HCT116 (cell line): Measurements from ENCODE around the gene CSK. TPM values are rescaled to one million over a fixed set of nuclear protein-coding genes. Genes with fewer than 3 reads are reported as not detected.

ENCODE experiments used
- ATAC-seq: fragments of 200-7000 bp; cut with Tn5 transposase; 2 replicates; pipeline ENCODE4 v1.9.1; 2020; ENCODE audit warnings: mild to moderate bottlenecking, moderate library complexity
- BruUV-seq: library from RNA; stranded (reverse); fragments of 400-500 nt; replicated peaks from 2 replicates; lab custom pipeline; 2021; lab: Mats Ljungman, UMichigan
- CTCF ChIA-PET: fragments of 300-600 bp; sonication (Branson Sonifier 250); formaldehyde crosslinking; loops from one replicate; lab custom pipeline; 2021; ENCODE audit warnings: antibody characterized with exemption; lab: Charles Lee
- POLR2A ChIA-PET: fragments of 300-600, 350-600 bp; sonication (Branson Sonifier 250); formaldehyde crosslinking; loops from one replicate; lab custom pipeline; 2021; ENCODE audit warnings: antibody characterized with exemption; lab: Charles Lee
- RAD21 ChIA-PET, 2 experiments: fragments of 300-600 bp; sonication (Branson Sonifier 250); formaldehyde crosslinking; loops; one replicate each; lab custom pipeline; 2023; ENCODE audit warnings: low total read pairs in 2 of 2; ENCODE audit not compliant: uncharacterized antibody in 2 of 2, unreplicated experiment in 2 of 2, low non-redundant PET in 1 of 2; lab: Charles Lee
- DNase-seq: peaks from one replicate; pipeline ENCODE4 v3.0.0-alpha.2; 2010; ENCODE audit warnings: low read depth, low spot score
- H2AFZ ChIP-seq: fragments of 200-600 bp; shearing (Covaris generic), sonication (generic); 2 replicates; pipeline ENCODE4 v1.6.1; 2017; ENCODE audit warnings: low read depth, mixed run types, mixed read lengths, antibody characterized with exemption, low read length; ENCODE audit not compliant: poor library complexity, severe bottlenecking
- H3K27ac ChIP-seq: 2 replicates; pipeline ENCODE4 v1.5.1; 2012; ENCODE audit warnings: low read depth, low read length
- H3K27me3 ChIP-seq: fragments of 200-600 bp; sonication (generic); 2 replicates; pipeline ENCODE4 v1.6.1; 2016; ENCODE audit warnings: mixed run types, low read length, mixed read lengths; ENCODE audit not compliant: insufficient read depth
- H3K36me3 ChIP-seq, 2 experiments: fragments of 200-500 bp in 1 of 2; fragments of 200-600 bp in 1 of 2; sonication (Bioruptor generic) in 1 of 2; sonication (generic) in 1 of 2; 2 replicates each; pipeline versions ENCODE4 v1.5.1 to v1.6.1; 2014 to 2016; ENCODE audit warnings: low read length in 2 of 2, inconsistent platforms in 1 of 2, mixed read lengths in 1 of 2, mixed run types in 1 of 2; ENCODE audit not compliant: insufficient read depth in 2 of 2, control insufficient read depth in 1 of 2
- H3K4me1 ChIP-seq, 2 experiments: fragments of 200-600 bp in 1 of 2; sonication (generic) in 1 of 2; 2 replicates each; pipeline versions ENCODE4 v1.5.1 to v1.6.1; 2012 to 2017; ENCODE audit warnings: low read length in 2 of 2, inconsistent platforms in 1 of 2, mild to moderate bottlenecking in 1 of 2, mixed read lengths in 1 of 2, mixed run types in 1 of 2, moderate library complexity in 1 of 2; ENCODE audit not compliant: insufficient read depth in 2 of 2, control insufficient read depth in 1 of 2
- H3K4me2 ChIP-seq: fragments of 200-600 bp; sonication (generic); 2 replicates; pipeline ENCODE4 v1.6.1; 2017; ENCODE audit warnings: mixed run types, low read length, mixed read lengths
- H3K4me3 ChIP-seq, 2 experiments: fragments of 200-600 bp in 1 of 2; sonication (generic) in 1 of 2; replicated peaks in 1 of 2; 2 replicates each; pipeline ENCODE4 v1.5.1; 2011 to 2016; ENCODE audit warnings: low read length in 2 of 2, control low read depth in 1 of 2, low read depth in 1 of 2, mild to moderate bottlenecking in 1 of 2, mixed read lengths in 1 of 2, mixed run types in 1 of 2
- H3K79me2 ChIP-seq: fragments of 200-600 bp; sonication (generic); 2 replicates; pipeline ENCODE4 v1.6.1; 2017; ENCODE audit warnings: mild to moderate bottlenecking, mixed run types, low read length, moderate library complexity, mixed read lengths; ENCODE audit not compliant: insufficient read depth
- H3K9ac ChIP-seq: fragments of 200-600 bp; sonication (generic); 2 replicates; pipeline ENCODE4 v1.6.1; 2016; ENCODE audit warnings: low read length, mixed read lengths
- H3K9me2 ChIP-seq: fragments of 200-600 bp; sonication (generic), shearing (Covaris generic); 2 replicates; pipeline ENCODE4 v1.6.1; 2017; ENCODE audit warnings: mixed run types, mild to moderate bottlenecking, moderate library complexity; ENCODE audit not compliant: insufficient read depth
- H3K9me3 ChIP-seq, 2 experiments: fragments of 200-500 bp in 1 of 2; fragments of 200-600 bp in 1 of 2; sonication (Bioruptor generic) in 1 of 2; sonication (generic) in 1 of 2; 2 replicates each; pipeline ENCODE4 v1.6.1; 2014 to 2017; ENCODE audit warnings: low read length in 2 of 2, mixed read lengths in 2 of 2, inconsistent platforms in 1 of 2, low read depth in 1 of 2, mild to moderate bottlenecking in 1 of 2, mixed run types in 1 of 2, moderate library complexity in 1 of 2; ENCODE audit not compliant: control insufficient read depth in 1 of 2, insufficient read depth in 1 of 2
- H4K20me1 ChIP-seq: fragments of 200-600 bp; sonication (generic), shearing (Covaris generic); 2 replicates; pipeline ENCODE4 v1.6.1; 2017; ENCODE audit warnings: mixed run types, mild to moderate bottlenecking, moderate library complexity; ENCODE audit not compliant: insufficient read depth
- ZBTB33 ChIP-seq: IDR thresholded peaks from 2 replicates; pipeline ENCODE4 v1.6.1; 2011; ENCODE audit warnings: mild to moderate bottlenecking, low read length, moderate library complexity; ENCODE audit not compliant: insufficient replicate concordance; ENCODE audit errors: extremely low read depth
- intact Hi-C: fragments of 100-400 bp; cut with micrococcal nuclease; formaldehyde crosslinking; loops from 2 replicates; pipeline ENCODE4 v1.10.0; 2022
- total RNA-seq: library from RNA; stranded (reverse); gene quantifications from one replicate; pipeline ENCODE4 v1.2.1, GENCODE V29; 2021; ENCODE audit not compliant: unreplicated experiment
- TF ChIP-seq, protein P1 (sequence below): IDR thresholded peaks from 2 replicates; pipeline ENCODE4 v1.6.1; 2012
- TF ChIP-seq, protein P2 (sequence below), 3 experiments: fragments of 200-600 bp in 1 of 3; sonication (generic) in 1 of 3; IDR thresholded peaks in 2 of 3; conservative IDR thresholded peaks in 1 of 3; 2 replicates each; pipeline ENCODE4 v1.5.1; 2012 to 2017; ENCODE audit warnings: low read depth in 2 of 3, low read length in 2 of 3, antibody characterized with exemption in 1 of 3, borderline replicate concordance in 1 of 3, control low read depth in 1 of 3, mild to moderate bottlenecking in 1 of 3, mixed read lengths in 1 of 3, mixed run types in 1 of 3, moderate library complexity in 1 of 3; ENCODE audit not compliant: insufficient read depth in 1 of 3

The CSK gene
- total RNA-seq, 1 experiment from 2014 or later, result 72.2 TPM

DNA sequence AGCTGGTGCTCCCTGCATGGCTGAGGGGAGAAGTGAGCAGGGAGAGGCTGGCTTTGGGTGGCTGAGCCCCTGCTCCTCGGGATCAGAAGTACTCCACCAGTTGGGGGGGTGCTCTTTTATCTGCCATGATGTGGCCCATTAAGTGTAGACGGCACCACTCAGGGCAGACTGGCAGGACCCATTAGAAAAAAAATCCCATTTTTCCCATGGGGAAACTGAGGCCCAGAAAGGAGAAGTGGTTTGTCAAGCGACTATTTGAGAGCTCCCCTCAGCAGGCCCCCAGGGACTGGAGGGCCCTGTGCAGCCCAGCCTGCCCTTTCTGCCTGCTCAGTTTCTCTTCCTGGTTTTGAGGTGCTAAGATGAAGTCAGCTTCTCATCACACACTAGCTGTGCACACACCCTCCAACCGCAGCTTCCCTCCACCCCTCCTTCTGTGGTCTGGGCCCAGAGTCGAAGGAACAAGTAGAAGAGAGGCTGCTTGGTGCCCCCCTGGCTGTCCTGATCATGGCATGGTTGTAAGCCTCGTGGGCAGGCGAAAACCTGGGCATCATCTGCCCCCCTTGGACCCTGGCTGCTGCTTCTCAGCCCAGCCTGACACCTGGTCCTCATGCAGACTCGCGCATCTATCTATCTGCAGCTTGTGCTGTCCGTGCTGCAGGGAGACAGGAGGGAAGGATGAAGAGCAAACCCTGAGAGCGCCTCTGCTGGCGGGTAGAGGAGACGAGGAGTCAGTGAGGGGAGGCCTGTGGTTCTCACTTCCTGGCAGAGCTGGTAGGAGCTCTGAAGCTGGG, 5.6 kb downstream of the CSK start:
- no peak overlapping the region for H3K4me2 ChIP-seq
- TF ChIP-seq, protein P1, sequence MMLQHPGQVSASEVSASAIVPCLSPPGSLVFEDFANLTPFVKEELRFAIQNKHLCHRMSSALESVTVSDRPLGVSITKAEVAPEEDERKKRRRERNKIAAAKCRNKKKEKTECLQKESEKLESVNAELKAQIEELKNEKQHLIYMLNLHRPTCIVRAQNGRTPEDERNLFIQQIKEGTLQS, result no peak
- TF ChIP-seq ZBTB33, result no peak
- TF ChIP-seq, protein P2, sequence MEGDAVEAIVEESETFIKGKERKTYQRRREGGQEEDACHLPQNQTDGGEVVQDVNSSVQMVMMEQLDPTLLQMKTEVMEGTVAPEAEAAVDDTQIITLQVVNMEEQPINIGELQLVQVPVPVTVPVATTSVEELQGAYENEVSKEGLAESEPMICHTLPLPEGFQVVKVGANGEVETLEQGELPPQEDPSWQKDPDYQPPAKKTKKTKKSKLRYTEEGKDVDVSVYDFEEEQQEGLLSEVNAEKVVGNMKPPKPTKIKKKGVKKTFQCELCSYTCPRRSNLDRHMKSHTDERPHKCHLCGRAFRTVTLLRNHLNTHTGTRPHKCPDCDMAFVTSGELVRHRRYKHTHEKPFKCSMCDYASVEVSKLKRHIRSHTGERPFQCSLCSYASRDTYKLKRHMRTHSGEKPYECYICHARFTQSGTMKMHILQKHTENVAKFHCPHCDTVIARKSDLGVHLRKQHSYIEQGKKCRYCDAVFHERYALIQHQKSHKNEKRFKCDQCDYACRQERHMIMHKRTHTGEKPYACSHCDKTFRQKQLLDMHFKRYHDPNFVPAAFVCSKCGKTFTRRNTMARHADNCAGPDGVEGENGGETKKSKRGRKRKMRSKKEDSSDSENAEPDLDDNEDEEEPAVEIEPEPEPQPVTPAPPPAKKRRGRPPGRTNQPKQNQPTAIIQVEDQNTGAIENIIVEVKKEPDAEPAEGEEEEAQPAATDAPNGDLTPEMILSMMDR (IDR thresholded peaks at IDR 0.05 in 2 of 3, conservative IDR thresholded peaks at IDR 0.05 in 1 of 3; ENCODE audit: borderline replicate concordance in 1 of 3, insufficient read depth in 1 of 3, low read depth in 2 of 3, low read length in 2 of 3), result peak in 2 of 3 experiments; percentile 50 to 52; a peak in 4 of 6 replicates
- intact Hi-C loops, result loop anchor here (10.0 kb wide), 1 partner anchor 417 kb away; the partner anchor contains the start of gene C15orf39
- H3K36me3 ChIP-seq, result peaks cover 0 to 5% of the 10 kb centered on the region in 2 experiments; a peak in 3 of 4 replicates
- H2AFZ ChIP-seq, result no peak overlapping the region
- peaks cover 12% of the 10 kb centered on the region; the same call in 1 of the 2 replicates for H4K20me1 ChIP-seq
- no peaks in the 10 kb centered on the region for H3K9me2 ChIP-seq
- H3K79me2 ChIP-seq, result peaks cover 97% of the 10 kb centered on the region
- no peak overlapping the region; the same call in 1 of the 2 replicates for H3K27ac ChIP-seq
- peaks cover 20 to 42% of the 10 kb centered on the region in 2 experiments for H3K4me1 ChIP-seq
- no peaks in the 10 kb centered on the region for H3K9me3 ChIP-seq
- ChIA-PET POLR2A (no interaction called here), RAD21 (no interaction called here), CTCF (interaction anchor here (1.1 to 2.7 kb wide), 7 partner anchors 9 to 18 kb away, joined by 3 to 12 read pairs (median 4); no protein-coding TSS in a partner anchor)
- ATAC-seq (peak; percentile 69), DNase-seq (no peak)
- H3K9ac ChIP-seq, result no peak overlapping the region
- BruUV-seq, result no TSS peak
- H3K27me3 ChIP-seq, result no peaks in the 10 kb centered on the region
- H3K4me3 ChIP-seq, result no peak overlapping the region
